ENCODE results near the gene AHCYL1.
"Not testable (repeated sequence)": the region's sequence is repeated elsewhere in the genome, so short reads cannot be mapped to it uniquely, and the experiment has no call there.

Gene AHCYL1

DNA sequence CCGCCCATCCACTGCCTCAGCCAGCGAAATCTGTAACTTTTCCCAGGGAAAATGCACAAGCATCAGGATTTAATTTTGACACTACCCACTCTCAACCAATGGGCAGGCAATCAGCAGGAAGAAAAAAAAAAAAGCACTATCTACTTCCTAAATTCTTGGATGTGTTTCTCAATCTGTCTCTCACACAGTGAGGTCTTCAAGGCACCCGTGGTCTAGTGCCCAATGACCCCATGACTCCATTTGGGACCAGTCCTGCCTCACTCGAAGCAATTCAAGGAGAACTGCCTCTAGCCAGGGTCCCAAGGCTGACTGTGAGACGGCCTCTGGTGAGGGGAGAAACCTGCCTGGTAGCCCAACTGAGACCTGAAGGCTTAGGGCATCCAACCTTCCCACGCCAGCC is 38.1 kb upstream of the AHCYL1 start:
- H3K27me3 Mint-ChIP-seq (ENCODE audit: low read depth), result no peaks in the 10 kb centered on the region
- H3K27ac Mint-ChIP-seq, result no peak overlapping the region
- no peak overlapping the region for H3K4me3 Mint-ChIP-seq
- peaks cover 2% of the 10 kb centered on the region for H3K9me3 Mint-ChIP-seq
- H3K4me1 Mint-ChIP-seq, result no peaks in the 10 kb centered on the region
- TF ChIP-seq CTCF (IDR thresholded peaks at IDR 0.05; ENCODE audit: unreplicated experiment in 3 of 3), result no peak
- no peaks in the 10 kb centered on the region for H3K36me3 Mint-ChIP-seq (ENCODE audit: low read depth)

DNA sequence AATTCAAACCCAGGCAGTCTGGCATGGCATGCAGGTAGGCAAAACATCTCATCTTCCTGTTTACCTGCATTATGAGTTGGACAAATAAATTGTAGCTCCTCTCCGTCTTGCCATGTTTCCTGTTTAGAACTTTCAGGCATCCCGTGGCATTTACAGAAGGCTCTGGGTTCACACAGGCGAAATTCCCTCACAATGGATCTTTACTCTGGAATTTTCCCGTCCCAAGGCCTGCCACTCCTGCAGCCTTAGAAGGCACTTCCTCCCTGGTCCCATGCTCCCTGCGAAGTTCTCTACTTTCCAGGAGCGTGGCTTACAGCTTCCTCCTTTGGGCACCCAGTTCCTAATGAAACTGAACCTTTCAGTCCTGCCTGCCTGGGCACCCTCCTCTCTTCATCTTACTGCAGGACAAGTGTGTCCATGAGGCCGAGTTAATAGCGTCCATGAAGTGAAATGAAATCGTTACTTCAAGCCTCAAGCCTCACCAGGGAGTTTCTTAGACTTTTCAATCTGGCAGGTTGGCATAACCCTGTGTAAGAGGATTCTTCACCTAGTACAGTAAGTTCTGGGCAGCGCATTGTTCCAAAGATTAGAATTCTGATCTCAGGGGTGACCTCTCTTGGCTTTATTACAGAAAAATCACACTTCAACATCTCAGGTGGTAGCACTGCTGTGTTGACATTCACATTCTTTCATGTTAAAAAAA is 36.8 kb upstream of the AHCYL1 start:
- no peaks in the 10 kb centered on the region for H3K4me1 Mint-ChIP-seq
- H3K4me3 Mint-ChIP-seq, result no peak overlapping the region
- no peak for TF ChIP-seq CTCF (IDR thresholded peaks at IDR 0.05; ENCODE audit: unreplicated experiment in 3 of 3)
- no peaks in the 10 kb centered on the region for H3K36me3 Mint-ChIP-seq (ENCODE audit: low read depth)
- H3K27ac Mint-ChIP-seq, result no peak overlapping the region
- H3K27me3 Mint-ChIP-seq (ENCODE audit: low read depth), result no peaks in the 10 kb centered on the region
- no peaks in the 10 kb centered on the region for H3K9me3 Mint-ChIP-seq

DNA sequence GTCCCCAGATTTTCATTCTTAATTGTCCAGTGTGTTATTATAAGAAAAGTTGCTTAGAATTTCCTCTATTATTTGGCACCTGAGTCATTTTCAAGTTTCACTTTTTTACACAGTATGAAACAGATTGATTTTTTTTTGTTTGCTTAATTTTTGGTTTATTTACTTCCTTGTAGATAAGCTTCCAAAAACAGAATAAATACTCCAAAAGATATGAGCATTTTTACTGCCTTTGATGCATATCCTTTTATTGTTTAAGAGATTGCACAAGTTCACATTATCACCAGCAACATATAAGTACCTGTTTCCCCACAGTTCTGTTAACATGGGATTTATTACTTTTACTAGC is 36.3 kb upstream of the AHCYL1 start:
- TF ChIP-seq CTCF (IDR thresholded peaks at IDR 0.05; ENCODE audit: unreplicated experiment in 3 of 3), result no peak
- no peaks in the 10 kb centered on the region for H3K27me3 Mint-ChIP-seq (ENCODE audit: low read depth)
- no peak overlapping the region for H3K27ac Mint-ChIP-seq
- no peak overlapping the region for H3K4me3 Mint-ChIP-seq
- no peaks in the 10 kb centered on the region for H3K9me3 Mint-ChIP-seq
- no peaks in the 10 kb centered on the region for H3K36me3 Mint-ChIP-seq (ENCODE audit: low read depth)
- no peaks in the 10 kb centered on the region for H3K4me1 Mint-ChIP-seq

GRCh38 chr1:109950038-109950437 is 34.5 kb upstream of the AHCYL1 start:
- no peak for TF ChIP-seq CTCF (IDR thresholded peaks at IDR 0.05; ENCODE audit: unreplicated experiment in 3 of 3)
- H3K27ac Mint-ChIP-seq, result no peak overlapping the region
- H3K27me3 Mint-ChIP-seq (ENCODE audit: low read depth), result no peaks in the 10 kb centered on the region
- no peaks in the 10 kb centered on the region for H3K36me3 Mint-ChIP-seq (ENCODE audit: low read depth)
- H3K9me3 Mint-ChIP-seq, result no peaks in the 10 kb centered on the region
- H3K4me3 Mint-ChIP-seq, result no peak overlapping the region
- no peaks in the 10 kb centered on the region for H3K4me1 Mint-ChIP-seq

DNA sequence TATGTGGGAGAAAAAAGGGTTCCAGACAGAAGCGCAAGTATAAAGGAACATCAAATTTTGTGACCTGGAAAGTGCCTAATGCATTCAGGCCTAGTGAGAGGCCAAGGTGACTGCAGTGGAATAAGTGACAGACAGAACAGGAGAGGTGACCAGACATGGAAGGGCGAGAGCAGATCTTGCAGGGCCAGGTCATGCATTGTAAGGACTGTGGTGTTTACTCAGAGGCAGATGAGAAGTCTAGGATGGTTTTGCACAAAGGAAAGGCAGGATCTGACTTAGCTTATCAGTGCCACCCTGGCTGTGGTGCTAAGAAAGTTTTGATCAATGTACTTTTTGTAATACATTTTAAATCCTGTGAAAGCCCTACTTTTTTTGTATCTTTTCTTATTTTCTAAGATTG is 34.1 kb upstream of the AHCYL1 start:
- Mint-ChIP-seq H3K36me3 (ENCODE audit: low read depth) (no peaks in the 10 kb centered on the region), H3K27ac (peak overlapping the region in 1 of 3 experiments; percentile 1), H3K27me3 (ENCODE audit: low read depth) (no peaks in the 10 kb centered on the region), H3K4me1 (no peaks in the 10 kb centered on the region), H3K4me3 (no peak overlapping the region), H3K9me3 (no peaks in the 10 kb centered on the region)
- TF ChIP-seq CTCF (IDR thresholded peaks at IDR 0.05; ENCODE audit: unreplicated experiment in 3 of 3), result no peak

- H3K4me3 Mint-ChIP-seq; H3K27ac Mint-ChIP-seq; H3K27me3 Mint-ChIP-seq (ENCODE audit: low read depth); H3K4me1 Mint-ChIP-seq; H3K9me3 Mint-ChIP-seq; H3K36me3 Mint-ChIP-seq (ENCODE audit: low read depth): not testable (repeated sequence)
These were observed 33.1 kb upstream of the AHCYL1 start for GRCh38 chr1:109951501-109951900.

Data from nephron (organoid).